ENCODE results near the gene MYO1C.
"Not testable (repeated sequence)": the region's sequence is repeated elsewhere in the genome, so short reads cannot be mapped to it uniquely, and the experiment has no call there.

MYO1C gene

GRCh38 chr17:1454541-1454940 is 37.9 kb downstream of the MYO1C start:
- Histone ChIP-seq H3K79me2 (peaks cover 32% of the 10 kb centered on the region), H3K4me3 (ENCODE audit: low read depth, low read length) (peak overlapping the region; percentile 86), H3K4me1 (peaks cover 8% of the 10 kb centered on the region), H3K27ac (peak overlapping the region; percentile 82), H3K36me3 (ENCODE audit: control insufficient read depth, insufficient read depth, low read length) (no peaks in the 10 kb centered on the region), H3K4me2 (ENCODE audit: low read length) (peak overlapping the region; percentile 72), H3K9me3 (ENCODE audit: control insufficient read depth, low read length) (no peaks in the 10 kb centered on the region), H3K27me3 (ENCODE audit: control insufficient read depth, insufficient read depth, low read length) (no peaks in the 10 kb centered on the region), H3K9ac (no peak overlapping the region), H2AFZ (no peak overlapping the region)
- no peak for TF ChIP-seq CTCF (IDR thresholded peaks at IDR 0.05)

GRCh38 chr17:1453694-1454093 is 38.8 kb downstream of the MYO1C start:
- not testable (repeated sequence) for H3K27me3 ChIP-seq (ENCODE audit: control insufficient read depth, insufficient read depth, low read length); H3K9me3 ChIP-seq (ENCODE audit: control insufficient read depth, low read length); H3K27ac ChIP-seq; H3K9ac ChIP-seq; H2AFZ ChIP-seq; H3K4me3 ChIP-seq (ENCODE audit: low read depth, low read length); H3K4me1 ChIP-seq; H3K4me2 ChIP-seq (ENCODE audit: low read length); H3K36me3 ChIP-seq (ENCODE audit: control insufficient read depth, insufficient read depth, low read length)
- H3K79me2 ChIP-seq: peaks cover 41% of the 10 kb centered on the region

DNA sequence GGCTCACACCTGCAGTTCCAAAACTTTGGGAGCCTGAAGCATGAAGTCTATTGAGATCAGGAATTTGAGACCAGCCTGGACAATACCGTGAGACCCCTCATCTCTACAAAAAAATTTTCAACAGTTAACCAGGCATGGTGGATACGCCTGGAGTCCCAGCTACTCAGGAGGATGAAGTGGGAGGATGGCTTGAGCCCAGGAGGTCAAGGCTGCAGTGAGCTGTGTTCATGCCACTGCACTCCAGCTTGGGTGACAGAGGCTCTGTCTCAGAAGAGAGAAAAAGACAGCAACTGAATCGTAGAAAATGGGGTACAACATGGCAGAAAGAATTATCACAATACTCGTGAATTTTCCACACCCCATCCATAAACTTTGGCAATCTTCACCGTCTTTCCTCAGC is 39.6 kb downstream of the MYO1C start:
- no peak for TF ChIP-seq CTCF (IDR thresholded peaks at IDR 0.05)
- peaks cover 49% of the 10 kb centered on the region for H3K79me2 ChIP-seq
- no peak overlapping the region for H3K4me2 ChIP-seq (ENCODE audit: low read length)
- peaks cover 8% of the 10 kb centered on the region for H3K4me1 ChIP-seq
- no peaks in the 10 kb centered on the region for H3K27me3 ChIP-seq (ENCODE audit: control insufficient read depth, insufficient read depth, low read length)
- no peak overlapping the region for H2AFZ ChIP-seq
- H3K9ac ChIP-seq: no peak overlapping the region
- no peaks in the 10 kb centered on the region for H3K9me3 ChIP-seq (ENCODE audit: control insufficient read depth, low read length)
- no peak overlapping the region for H3K27ac ChIP-seq
- no peak overlapping the region for H3K4me3 ChIP-seq (ENCODE audit: low read depth, low read length)
- no peaks in the 10 kb centered on the region for H3K36me3 ChIP-seq (ENCODE audit: control insufficient read depth, insufficient read depth, low read length)

DNA sequence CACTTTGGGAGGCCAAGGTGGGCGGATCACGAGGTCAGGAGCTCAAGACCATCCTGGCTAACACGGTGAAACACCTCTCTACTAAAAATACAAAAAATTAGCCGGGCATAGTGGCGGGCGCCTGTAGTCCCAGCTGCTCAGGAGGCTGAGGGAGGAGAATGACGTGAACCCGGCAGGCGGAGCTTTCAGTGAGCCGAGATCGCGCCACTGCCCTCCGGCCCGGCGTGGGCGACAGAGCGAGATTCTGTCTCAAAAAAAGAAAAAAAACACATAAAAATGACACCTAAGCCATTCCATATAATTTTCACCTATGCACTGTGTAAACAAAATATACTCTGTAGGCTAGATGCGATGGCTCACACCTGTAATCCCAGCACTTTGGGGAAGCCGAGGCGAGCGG is 42.2 kb downstream of the MYO1C start:
- not testable (repeated sequence) for H2AFZ ChIP-seq; H3K27ac ChIP-seq; H3K9me3 ChIP-seq (ENCODE audit: control insufficient read depth, low read length); H3K27me3 ChIP-seq (ENCODE audit: control insufficient read depth, insufficient read depth, low read length); H3K36me3 ChIP-seq (ENCODE audit: control insufficient read depth, insufficient read depth, low read length); H3K4me2 ChIP-seq (ENCODE audit: low read length); H3K4me1 ChIP-seq; H3K4me3 ChIP-seq (ENCODE audit: low read depth, low read length); H3K9ac ChIP-seq
- H3K79me2 ChIP-seq: peaks cover 74% of the 10 kb centered on the region

DNA sequence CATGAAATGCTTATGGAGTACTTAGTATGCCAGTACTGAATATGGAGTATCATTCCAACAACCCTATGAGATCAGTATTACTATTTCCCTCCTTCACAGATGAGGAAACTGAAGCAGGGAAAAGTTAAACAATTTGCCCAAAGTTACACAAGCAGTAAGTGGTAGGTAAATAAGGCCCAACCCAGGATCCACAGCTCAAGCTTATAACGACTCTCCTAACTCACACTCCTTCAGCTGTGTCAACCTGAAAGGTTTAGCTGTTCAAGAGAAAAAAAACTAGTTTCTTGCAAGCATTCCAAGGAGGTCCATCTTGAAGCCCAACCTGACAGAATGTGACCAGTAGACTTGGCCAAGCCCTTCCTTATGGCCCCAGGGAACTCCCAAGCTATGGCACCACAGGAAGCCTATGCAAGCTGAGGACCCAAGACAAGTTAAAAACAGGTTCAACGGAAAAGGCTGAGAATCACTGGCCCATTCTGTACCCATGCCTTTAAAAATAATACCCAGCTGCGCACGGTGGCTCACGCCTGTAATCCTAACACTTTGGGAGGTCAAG is 43.0 kb downstream of the MYO1C start:
- Histone ChIP-seq H3K79me2 (peaks cover 80% of the 10 kb centered on the region), H3K9me3 (ENCODE audit: control insufficient read depth, low read length) (no peaks in the 10 kb centered on the region), H3K9ac (no peak overlapping the region), H3K36me3 (ENCODE audit: control insufficient read depth, insufficient read depth, low read length) (no peaks in the 10 kb centered on the region), H3K4me2 (ENCODE audit: low read length) (no peak overlapping the region), H3K4me3 (ENCODE audit: low read depth, low read length) (no peak overlapping the region), H3K27ac (no peak overlapping the region), H3K27me3 (ENCODE audit: control insufficient read depth, insufficient read depth, low read length) (no peaks in the 10 kb centered on the region), H3K4me1 (peaks cover 3% of the 10 kb centered on the region), H2AFZ (no peak overlapping the region)
- TF ChIP-seq CTCF (IDR thresholded peaks at IDR 0.05): no peak

DNA sequence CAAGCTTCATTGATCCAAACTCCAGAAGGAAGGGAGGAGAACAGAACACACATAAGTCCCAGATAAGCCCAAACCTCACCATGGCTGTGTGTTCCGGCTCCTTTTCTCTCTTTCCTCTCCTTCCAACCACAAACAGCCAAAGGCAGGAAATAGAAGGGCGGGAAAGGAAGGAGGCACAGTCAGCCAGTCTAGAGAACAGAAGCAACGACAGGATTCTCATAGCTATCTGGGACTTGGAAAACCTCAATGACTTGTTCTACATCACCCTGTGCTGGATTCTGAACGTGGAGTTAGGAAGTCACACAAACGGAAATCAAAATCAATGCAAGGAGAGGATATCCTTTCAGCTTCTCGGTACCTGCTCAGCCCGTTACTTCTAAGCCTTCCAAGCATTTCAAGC is 45.4 kb downstream of the MYO1C start:
- Histone ChIP-seq H3K9me3 (ENCODE audit: control insufficient read depth, low read length) (no peaks in the 10 kb centered on the region), H3K4me3 (ENCODE audit: low read depth, low read length) (no peak overlapping the region), H3K27ac (peak overlapping the region; percentile 15), H3K4me2 (ENCODE audit: low read length) (no peak overlapping the region), H3K27me3 (ENCODE audit: control insufficient read depth, insufficient read depth, low read length) (no peaks in the 10 kb centered on the region), H3K4me1 (peaks cover 3% of the 10 kb centered on the region), H3K36me3 (ENCODE audit: control insufficient read depth, insufficient read depth, low read length) (no peaks in the 10 kb centered on the region), H3K79me2 (peaks cover 88% of the 10 kb centered on the region), H2AFZ (no peak overlapping the region), H3K9ac (no peak overlapping the region)
- TF ChIP-seq CTCF (IDR thresholded peaks at IDR 0.05): no peak

Data from parathyroid adenoma (tissue), 2 donors.